Measurements from ENCODE around the gene PRPH. TPM values are rescaled to one million over a fixed set of nuclear protein-coding genes. Genes with fewer than 3 reads are reported as not detected.

Gene PRPH
- total and polyA plus RNA-seq, 10 of the 15 experiments (the other 5 are each of a cell fraction or from before 2014, with no cell fraction given) = 0.09 to 0.45 (median 0.19) TPM; not detected in 3

GRCh38 chr12:49347311-49348193, 52.6 kb downstream of the PRPH start:
- 9% methylated on average over 31 of the region's 37 CpGs for WGBS (ENCODE audit: insufficient coverage, insufficient replicate concordance, low lambda C conversion rate, missing lambda C conversion rate)
- peaks cover 13 to 23% of the 10 kb centered on the region in 2 experiments for H3K27me3 ChIP-seq (replicated peaks in 1 of 2; ENCODE audit: control insufficient read depth in 2 of 2, insufficient read depth in 2 of 2, low read length in 1 of 2)
- peak; percentile 79 for FAIRE-seq
- TF ChIP-seq JUNB (IDR thresholded peaks at IDR 0.05) (no peak), ATF2 (IDR thresholded peaks at IDR 0.05; ENCODE audit: low read length) (no peak), TAF1 (IDR thresholded peaks at IDR 0.05; ENCODE audit: borderline replicate concordance, low read depth, low read length) (no peak), MEF2A (IDR thresholded peaks at IDR 0.05; ENCODE audit: insufficient read depth, low read depth, low read length) (no peak), MEF2B (IDR thresholded peaks at IDR 0.05; ENCODE audit: partially characterized antibody, poor library complexity, severe bottlenecking) (peak; percentile 39), ZBED1 (IDR thresholded peaks at IDR 0.05; ENCODE audit: borderline replicate concordance) (no peak), SUZ12 (IDR thresholded peaks at IDR 0.05; ENCODE audit: unreplicated experiment) (no peak), ATF3 (IDR thresholded peaks at IDR 0.05; ENCODE audit: borderline replicate concordance, extremely low read depth, low read depth, low read length) (no peak), RELA (IDR thresholded peaks at IDR 0.05; ENCODE audit: borderline replicate concordance, partially characterized antibody) (no peak), SMARCA5 (IDR thresholded peaks at IDR 0.05) (no peak), RAD21 (IDR thresholded peaks at IDR 0.05; ENCODE audit: insufficient read depth, low read depth, low read length) (peak; percentile 47), YBX1 (IDR thresholded peaks at IDR 0.05) (no peak), CREB1 (IDR thresholded peaks at IDR 0.05; ENCODE audit: low read depth) (no peak), BHLHE40 (IDR thresholded peaks at IDR 0.05; ENCODE audit: borderline replicate concordance in 1 of 2, low read depth in 2 of 2, low read length in 1 of 2) (peak in 1 of 2 experiments; percentile 56; a peak in 1 of 4 replicates), SREBF2 (IDR thresholded peaks at IDR 0.05; ENCODE audit: low read length) (no peak), STAT1 (conservative IDR thresholded peaks at IDR 0.05) (0 out of 2 replicates have a peak, but pooled peaks have one; percentile 26), POLR2AphosphoS2 (IDR thresholded peaks at IDR 0.05; ENCODE audit: low read depth, low read length) (no peak), USF2 (IDR thresholded peaks at IDR 0.05; ENCODE audit: borderline replicate concordance, low read depth, low read length) (no peak), GABPA (IDR thresholded peaks at IDR 0.05; ENCODE audit: low read depth) (no peak), ZNF207 (IDR thresholded peaks at IDR 0.05; ENCODE audit: borderline replicate concordance) (0 out of 2 replicates have a peak, but pooled peaks have one; percentile 23), TCF3 (IDR thresholded peaks at IDR 0.05; ENCODE audit: borderline replicate concordance, insufficient read depth, low read depth, low read length) (no peak)

More at GRCh38 chr12:49347311-49348193, 52.6 kb downstream of the PRPH start:
- no peaks in the 10 kb centered on the region; the same call in 1 of the 2 replicates for H4K20me1 ChIP-seq (ENCODE audit: control insufficient read depth, insufficient read depth)
- H3K4me1 ChIP-seq (ENCODE audit: control insufficient read depth, insufficient read depth, low read length) = peaks cover 35% of the 10 kb centered on the region
- peak overlapping the region; percentile 49 for H3K4me3 ChIP-seq
- no peaks in the 10 kb centered on the region for H3K9me3 ChIP-seq (replicated peaks; ENCODE audit: control insufficient read depth, insufficient read depth, low read length)
- H3K4me2 ChIP-seq (ENCODE audit: control insufficient read depth, insufficient read depth) = peak overlapping the region; percentile 97
- H3K27ac ChIP-seq (ENCODE audit: control insufficient read depth, insufficient read depth) = no peak overlapping the region
- POLR2A ChIA-PET = interaction anchor here (0.5 to 2.0 kb wide), 3 partner anchors 19 to 104 kb away, joined by 3 to 10 read pairs (median 4); partner anchors contain the start of genes SPATS2 and TROAP
- RAD21 ChIA-PET (ENCODE audit: unreplicated experiment) = interaction anchor here (0.5 to 4.5 kb wide), 14 partner anchors 11 to 767 kb away, joined by 3 to 54 read pairs (median 4); partner anchors contain the start of gene TROAP
- CTCF ChIA-PET = interaction anchor here (0.6 to 9.5 kb wide), 38 partner anchors 11 to 826 kb away, joined by 3 to 231 read pairs (median 4); partner anchors contain the start of genes FAM186B, PRPF40B, PRPH and RACGAP1
- no peaks in the 10 kb centered on the region for H3K79me2 ChIP-seq (ENCODE audit: control insufficient read depth, insufficient read depth, low read length)
- no peaks in the 10 kb centered on the region for H3K36me3 ChIP-seq (ENCODE audit: control insufficient read depth in 2 of 2, insufficient read depth in 2 of 2, low read length in 1 of 2)
- no peak for DNase-seq (ENCODE audit: low read depth, low spot score)
- no peak overlapping the region for H3K9ac ChIP-seq (ENCODE audit: control insufficient read depth, insufficient read depth, low read length)
- intact Hi-C loops (cut with micrococcal nuclease; ENCODE audit: unreplicated experiment) (no loop called here), in situ Hi-C loops (cut with MboI) (no loop called here)
- SMC1A ChIA-PET (ENCODE audit: uncharacterized antibody, unreplicated experiment) = interaction anchor here (0.7 to 4.5 kb wide), 8 partner anchors 10 to 167 kb away, joined by 3 to 30 read pairs (median 6); partner anchors contain the start of gene TROAP
- H2AFZ ChIP-seq (ENCODE audit: control insufficient read depth, low read depth, low read length) = peak overlapping the region; percentile 61
- no TSS peak for BruUV-seq (replicated peaks)
- ATAC-seq = peak; percentile 88
